IMR-90 (cell line): Measurements from ENCODE around the gene SLAMF9.

Experiments
- CEBPB ChIP-seq: IDR thresholded peaks from 2 replicates; pipeline ENCODE4 v1.6.1; 2012; ENCODE audit warnings: low read depth, low read length, improper control_type of control experiment
- CHD1 ChIP-seq: IDR thresholded peaks from 2 replicates; pipeline ENCODE4 v1.6.1; 2012; ENCODE audit warnings: low read depth, low read length, improper control_type of control experiment
- MAFK ChIP-seq: IDR thresholded peaks from 2 replicates; pipeline ENCODE4 v1.6.1; 2012; ENCODE audit warnings: low read depth, low read length, improper control_type of control experiment
- MAZ ChIP-seq: IDR thresholded peaks from 2 replicates; pipeline ENCODE4 v1.6.1; 2012; ENCODE audit warnings: low read depth, mild to moderate bottlenecking, low read length, improper control_type of control experiment, moderate library complexity, borderline replicate concordance
- MXI1 ChIP-seq: IDR thresholded peaks from 2 replicates; pipeline ENCODE4 v1.6.1; 2012; ENCODE audit warnings: low read depth, mild to moderate bottlenecking, low read length, moderate library complexity, borderline replicate concordance
- POLR2A ChIP-seq: IDR thresholded peaks from 2 replicates; pipeline ENCODE4 v1.6.1; 2012; ENCODE audit warnings: mild to moderate bottlenecking, low read depth, low read length
- RAD21 ChIP-seq: IDR thresholded peaks from 2 replicates; pipeline ENCODE4 v1.6.1; 2012; ENCODE audit warnings: low read length, improper control_type of control experiment
- SMC3 ChIP-seq: fragments of 150-350 bp; IDR thresholded peaks from 2 replicates; pipeline ENCODE4 v1.6.1; 2016; ENCODE audit warnings: low read depth, mild to moderate bottlenecking, antibody characterized with exemption, low read length, moderate library complexity
- TF ChIP-seq, protein P1 (sequence below): conservative IDR thresholded peaks from 2 replicates; pipeline ENCODE4 v1.5.1; 2012; ENCODE audit warnings: mild to moderate bottlenecking, low read depth, low read length, improper control_type of control experiment
- TF ChIP-seq, protein P2 (sequence below): fragments of 150-350 bp; IDR thresholded peaks from 2 replicates; pipeline ENCODE4 v1.6.1; 2017; ENCODE audit warnings: mild to moderate bottlenecking, antibody characterized with exemption, low read length, low read depth
- TF ChIP-seq, protein P3 (sequence below): fragments of 150-350 bp; IDR thresholded peaks from 2 replicates; pipeline ENCODE4 v1.6.1; 2016; ENCODE audit warnings: low read depth, mild to moderate bottlenecking, low read length, moderate library complexity, borderline replicate concordance

DNA sequence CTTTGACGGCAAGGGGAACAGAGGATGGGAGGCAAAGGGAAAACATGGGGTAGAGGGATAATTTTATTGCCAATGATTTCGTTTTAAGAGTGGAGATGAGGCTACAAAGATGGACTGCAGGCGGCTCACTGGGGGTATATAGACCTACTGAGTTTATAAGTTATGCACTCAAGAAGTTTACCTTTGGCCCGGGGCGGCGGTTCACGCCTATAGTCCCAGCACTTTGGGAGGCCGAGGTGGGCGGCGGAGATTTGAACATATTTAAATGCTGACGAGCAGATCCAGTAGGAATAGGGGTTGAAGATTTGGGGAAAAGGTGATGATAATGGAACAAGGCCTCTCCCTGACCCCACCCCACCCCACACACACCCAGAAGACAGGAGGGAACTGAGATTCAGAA lies 8.1 kb upstream of the SLAMF9 start:
- TF ChIP-seq, protein P1, sequence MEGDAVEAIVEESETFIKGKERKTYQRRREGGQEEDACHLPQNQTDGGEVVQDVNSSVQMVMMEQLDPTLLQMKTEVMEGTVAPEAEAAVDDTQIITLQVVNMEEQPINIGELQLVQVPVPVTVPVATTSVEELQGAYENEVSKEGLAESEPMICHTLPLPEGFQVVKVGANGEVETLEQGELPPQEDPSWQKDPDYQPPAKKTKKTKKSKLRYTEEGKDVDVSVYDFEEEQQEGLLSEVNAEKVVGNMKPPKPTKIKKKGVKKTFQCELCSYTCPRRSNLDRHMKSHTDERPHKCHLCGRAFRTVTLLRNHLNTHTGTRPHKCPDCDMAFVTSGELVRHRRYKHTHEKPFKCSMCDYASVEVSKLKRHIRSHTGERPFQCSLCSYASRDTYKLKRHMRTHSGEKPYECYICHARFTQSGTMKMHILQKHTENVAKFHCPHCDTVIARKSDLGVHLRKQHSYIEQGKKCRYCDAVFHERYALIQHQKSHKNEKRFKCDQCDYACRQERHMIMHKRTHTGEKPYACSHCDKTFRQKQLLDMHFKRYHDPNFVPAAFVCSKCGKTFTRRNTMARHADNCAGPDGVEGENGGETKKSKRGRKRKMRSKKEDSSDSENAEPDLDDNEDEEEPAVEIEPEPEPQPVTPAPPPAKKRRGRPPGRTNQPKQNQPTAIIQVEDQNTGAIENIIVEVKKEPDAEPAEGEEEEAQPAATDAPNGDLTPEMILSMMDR = no peak
- TF ChIP-seq, protein P2, sequence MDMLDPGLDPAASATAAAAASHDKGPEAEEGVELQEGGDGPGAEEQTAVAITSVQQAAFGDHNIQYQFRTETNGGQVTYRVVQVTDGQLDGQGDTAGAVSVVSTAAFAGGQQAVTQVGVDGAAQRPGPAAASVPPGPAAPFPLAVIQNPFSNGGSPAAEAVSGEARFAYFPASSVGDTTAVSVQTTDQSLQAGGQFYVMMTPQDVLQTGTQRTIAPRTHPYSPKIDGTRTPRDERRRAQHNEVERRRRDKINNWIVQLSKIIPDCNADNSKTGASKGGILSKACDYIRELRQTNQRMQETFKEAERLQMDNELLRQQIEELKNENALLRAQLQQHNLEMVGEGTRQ = no peak
- TF ChIP-seq MAZ (no peak), CEBPB (no peak), RAD21 (no peak), MXI1 (no peak), SMC3 (no peak), POLR2A (no peak), MAFK (no peak), CHD1 (no peak)
- TF ChIP-seq, protein P3, sequence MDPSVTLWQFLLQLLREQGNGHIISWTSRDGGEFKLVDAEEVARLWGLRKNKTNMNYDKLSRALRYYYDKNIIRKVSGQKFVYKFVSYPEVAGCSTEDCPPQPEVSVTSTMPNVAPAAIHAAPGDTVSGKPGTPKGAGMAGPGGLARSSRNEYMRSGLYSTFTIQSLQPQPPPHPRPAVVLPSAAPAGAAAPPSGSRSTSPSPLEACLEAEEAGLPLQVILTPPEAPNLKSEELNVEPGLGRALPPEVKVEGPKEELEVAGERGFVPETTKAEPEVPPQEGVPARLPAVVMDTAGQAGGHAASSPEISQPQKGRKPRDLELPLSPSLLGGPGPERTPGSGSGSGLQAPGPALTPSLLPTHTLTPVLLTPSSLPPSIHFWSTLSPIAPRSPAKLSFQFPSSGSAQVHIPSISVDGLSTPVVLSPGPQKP = no peak
